Endodermal cell (in vitro differentiated cells): Measurements from ENCODE around the gene KCNK10. TPM values are rescaled to one million over a fixed set of nuclear protein-coding genes. Genes with fewer than 3 reads are reported as not detected.

Experiments
- DNase-seq: peaks from one replicate; pipeline ENCODE4 v3.0.0-alpha.2; 2017
- H3K27ac ChIP-seq: 2 replicates; pipeline ENCODE4 v1.5.1; 2013; ENCODE audit warnings: mild to moderate bottlenecking, low read depth, low read length, moderate library complexity
- H3K27me3 ChIP-seq: 2 replicates; pipeline ENCODE4 v1.6.1; 2013; ENCODE audit warnings: mild to moderate bottlenecking, low read length, moderate library complexity; ENCODE audit not compliant: insufficient read depth, control insufficient read depth, poor library complexity, severe bottlenecking
- H3K36me3 ChIP-seq: 2 replicates; pipeline ENCODE4 v1.7.0; 2013; ENCODE audit warnings: mild to moderate bottlenecking, low read length, moderate library complexity; ENCODE audit not compliant: control insufficient read depth, insufficient read depth
- H3K4me1 ChIP-seq: one replicate; pipeline ENCODE4 v1.7.0; 2013; ENCODE audit warnings: low read length; ENCODE audit not compliant: control insufficient read depth, insufficient read depth
- H3K4me3 ChIP-seq: 2 replicates; pipeline ENCODE4 v1.5.1; 2013; ENCODE audit warnings: mild to moderate bottlenecking, low read length, moderate library complexity
- H3K9ac ChIP-seq: 2 replicates; pipeline ENCODE4 v1.6.1; 2013; ENCODE audit warnings: mild to moderate bottlenecking, low read length, moderate library complexity; ENCODE audit not compliant: poor library complexity, severe bottlenecking; ENCODE audit errors: extremely low read depth
- H3K9me3 ChIP-seq: 2 replicates; pipeline ENCODE4 v1.6.1; 2013; ENCODE audit warnings: mild to moderate bottlenecking, low read length, moderate library complexity; ENCODE audit not compliant: control insufficient read depth
- H3K27ac Mint-ChIP-seq: 2 replicates; pipeline ENCODE4 v1.8.0; 2020; ENCODE audit warnings: mixed read lengths
- H3K27me3 Mint-ChIP-seq: 2 replicates; pipeline ENCODE4 v1.8.0; 2021; ENCODE audit warnings: mild to moderate bottlenecking, mixed read lengths; ENCODE audit not compliant: insufficient read depth
- H3K36me3 Mint-ChIP-seq: 2 replicates; pipeline ENCODE4 v1.8.0; 2020; ENCODE audit warnings: low read depth, mixed read lengths
- H3K4me1 Mint-ChIP-seq: 2 replicates; pipeline ENCODE4 v1.8.0; 2020; ENCODE audit warnings: mixed read lengths
- H3K4me3 Mint-ChIP-seq: 2 replicates; pipeline ENCODE4 v1.8.0; 2020; ENCODE audit warnings: mild to moderate bottlenecking, moderate library complexity, mixed read lengths
- H3K9me3 Mint-ChIP-seq: 2 replicates; pipeline ENCODE4 v1.8.0; 2020; ENCODE audit warnings: mild to moderate bottlenecking, mixed read lengths
- CTCF ChIP-seq: fragments of 200-600 bp; sonication (generic); conservative IDR thresholded peaks from 2 replicates; pipeline ENCODE4 v1.5.0; 2021; ENCODE audit warnings: antibody characterized with exemption, mild to moderate bottlenecking
- WGBS, 2 experiments: methylation state at CpG; one replicate each; pipeline versions ENCODE4 v1.1.5 to v1.1.7; 2013; ENCODE audit warnings: missing lambda C conversion rate in 2 of 2, mixed read lengths in 1 of 2; ENCODE audit not compliant: insufficient coverage in 1 of 2, insufficient read length in 1 of 2; 5-methylcytosine and 5-hydroxymethylcytosine counted together
- total RNA-seq, 2 donors: library from RNA; stranded (reverse); fragmentation: NEBNext Ultra II Directional in 1 of 2; extraction: Animal tissue kit (Norgen Biotek cat#: 25700) in 1 of 2; gene quantifications; 2 replicates in 1 of 2; 3 replicates in 1 of 2; pipeline ENCODE4 v1.2.1, GENCODE V29; 2021

Gene KCNK10
- total RNA-seq, 2 donors from 2014 or later: 0.24 to 1.8 TPM

GRCh38 chr14:88179716-88180115 lies 143.4 kb downstream of the KCNK10 start:
- WGBS, 2 experiments: 96 to 98% methylated on average over 5 to 6 of the region's 6 CpGs
- Histone ChIP-seq H3K9me3 (no peaks in the 10 kb centered on the region), H3K4me1 (no peaks in the 10 kb centered on the region), H3K27ac (no peak overlapping the region), H3K9ac (no peak overlapping the region), H3K36me3 (no peaks in the 10 kb centered on the region), H3K27me3 (no peaks in the 10 kb centered on the region), H3K4me3 (no peak overlapping the region)
- Mint-ChIP-seq H3K4me3 (no peak overlapping the region), H3K9me3 (no peaks in the 10 kb centered on the region), H3K27me3 (no peaks in the 10 kb centered on the region), H3K27ac (no peak overlapping the region), H3K36me3 (no peaks in the 10 kb centered on the region), H3K4me1 (peaks cover 9% of the 10 kb centered on the region)
- no peak for DNase-seq
- no peak for TF ChIP-seq CTCF

GRCh38 chr14:88170333-88170732 lies 152.7 kb downstream of the KCNK10 start:
- DNase-seq: no peak
- Histone ChIP-seq H3K4me3 (peak overlapping the region; percentile 38), H3K9me3 (peaks cover 37% of the 10 kb centered on the region), H3K27me3 (no peaks in the 10 kb centered on the region), H3K36me3 (no peaks in the 10 kb centered on the region), H3K27ac (no peak overlapping the region), H3K4me1 (no peaks in the 10 kb centered on the region), H3K9ac (no peak overlapping the region)
- peaks cover 5% of the 10 kb centered on the region for H3K4me1 Mint-ChIP-seq
- H3K36me3 Mint-ChIP-seq: peaks cover 2% of the 10 kb centered on the region
- peaks cover 20% of the 10 kb centered on the region for H3K27me3 Mint-ChIP-seq
- no peak for TF ChIP-seq CTCF
- H3K9me3 Mint-ChIP-seq: peaks cover 26% of the 10 kb centered on the region
- H3K4me3 Mint-ChIP-seq: no peak overlapping the region
- no peak overlapping the region for H3K27ac Mint-ChIP-seq

- Mint-ChIP-seq H3K27me3 (peaks cover 22% of the 10 kb centered on the region), H3K4me1 (peaks cover 9% of the 10 kb centered on the region), H3K4me3 (no peak overlapping the region), H3K27ac (no peak overlapping the region), H3K9me3 (peaks cover 21% of the 10 kb centered on the region), H3K36me3 (peaks cover 2% of the 10 kb centered on the region)
- peaks cover 33% of the 10 kb centered on the region for H3K9me3 ChIP-seq
- peak; percentile 83 for DNase-seq
- no peak overlapping the region for H3K9ac ChIP-seq
- no peaks in the 10 kb centered on the region for H3K4me1 ChIP-seq
- H3K4me3 ChIP-seq: no peak overlapping the region
- peak; percentile 76 for TF ChIP-seq CTCF
- no peaks in the 10 kb centered on the region for H3K27me3 ChIP-seq
- no peaks in the 10 kb centered on the region for H3K36me3 ChIP-seq
- 88 to 100% methylated on average over 1 to 3 of the region's 3 CpGs for WGBS, 2 experiments
- H3K27ac ChIP-seq: no peak overlapping the region
Observed at GRCh38 chr14:88168498-88169165, 154.4 kb downstream of the KCNK10 start.
